ENCODE measurements around the gene TMEM129.

DNA sequence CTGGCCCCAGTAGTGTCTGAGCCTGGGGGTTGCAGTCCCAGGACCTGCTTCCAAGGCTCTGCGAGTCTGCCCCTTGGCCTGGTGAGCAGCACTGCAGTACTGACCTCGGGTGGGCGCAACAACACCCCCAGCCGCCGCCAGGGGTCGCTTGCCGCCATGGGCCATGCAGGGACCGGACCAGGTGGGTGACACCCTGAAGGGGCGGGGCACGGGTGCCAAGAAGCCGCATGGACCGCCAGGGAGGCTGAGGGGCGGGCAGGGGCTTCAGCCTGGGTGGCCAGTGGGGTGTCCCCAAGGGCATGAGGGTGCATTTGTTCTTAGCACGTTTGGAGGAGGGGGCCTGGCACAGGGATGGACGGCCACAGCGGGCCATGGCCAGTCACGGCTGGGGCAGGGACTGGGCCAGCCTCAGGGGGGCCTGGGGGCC is 25.2 kb upstream of the TMEM129 start:
- TF ChIP-seq, protein P1, sequence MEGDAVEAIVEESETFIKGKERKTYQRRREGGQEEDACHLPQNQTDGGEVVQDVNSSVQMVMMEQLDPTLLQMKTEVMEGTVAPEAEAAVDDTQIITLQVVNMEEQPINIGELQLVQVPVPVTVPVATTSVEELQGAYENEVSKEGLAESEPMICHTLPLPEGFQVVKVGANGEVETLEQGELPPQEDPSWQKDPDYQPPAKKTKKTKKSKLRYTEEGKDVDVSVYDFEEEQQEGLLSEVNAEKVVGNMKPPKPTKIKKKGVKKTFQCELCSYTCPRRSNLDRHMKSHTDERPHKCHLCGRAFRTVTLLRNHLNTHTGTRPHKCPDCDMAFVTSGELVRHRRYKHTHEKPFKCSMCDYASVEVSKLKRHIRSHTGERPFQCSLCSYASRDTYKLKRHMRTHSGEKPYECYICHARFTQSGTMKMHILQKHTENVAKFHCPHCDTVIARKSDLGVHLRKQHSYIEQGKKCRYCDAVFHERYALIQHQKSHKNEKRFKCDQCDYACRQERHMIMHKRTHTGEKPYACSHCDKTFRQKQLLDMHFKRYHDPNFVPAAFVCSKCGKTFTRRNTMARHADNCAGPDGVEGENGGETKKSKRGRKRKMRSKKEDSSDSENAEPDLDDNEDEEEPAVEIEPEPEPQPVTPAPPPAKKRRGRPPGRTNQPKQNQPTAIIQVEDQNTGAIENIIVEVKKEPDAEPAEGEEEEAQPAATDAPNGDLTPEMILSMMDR (IDR thresholded peaks at IDR 0.05) = peak; percentile 88
- TF ChIP-seq, protein P2, sequence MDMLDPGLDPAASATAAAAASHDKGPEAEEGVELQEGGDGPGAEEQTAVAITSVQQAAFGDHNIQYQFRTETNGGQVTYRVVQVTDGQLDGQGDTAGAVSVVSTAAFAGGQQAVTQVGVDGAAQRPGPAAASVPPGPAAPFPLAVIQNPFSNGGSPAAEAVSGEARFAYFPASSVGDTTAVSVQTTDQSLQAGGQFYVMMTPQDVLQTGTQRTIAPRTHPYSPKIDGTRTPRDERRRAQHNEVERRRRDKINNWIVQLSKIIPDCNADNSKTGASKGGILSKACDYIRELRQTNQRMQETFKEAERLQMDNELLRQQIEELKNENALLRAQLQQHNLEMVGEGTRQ (CRISPR knock-in tag; IDR thresholded peaks at IDR 0.05) = no peak
- no peak for TF ChIP-seq ZBTB21 (CRISPR knock-in tag; IDR thresholded peaks at IDR 0.05; ENCODE audit: borderline replicate concordance)
- TF ChIP-seq ETV6 (CRISPR knock-in tag; IDR thresholded peaks at IDR 0.05) = peak; percentile 40; the same call in 1 of the 2 replicates
- TF ChIP-seq, protein P3, sequence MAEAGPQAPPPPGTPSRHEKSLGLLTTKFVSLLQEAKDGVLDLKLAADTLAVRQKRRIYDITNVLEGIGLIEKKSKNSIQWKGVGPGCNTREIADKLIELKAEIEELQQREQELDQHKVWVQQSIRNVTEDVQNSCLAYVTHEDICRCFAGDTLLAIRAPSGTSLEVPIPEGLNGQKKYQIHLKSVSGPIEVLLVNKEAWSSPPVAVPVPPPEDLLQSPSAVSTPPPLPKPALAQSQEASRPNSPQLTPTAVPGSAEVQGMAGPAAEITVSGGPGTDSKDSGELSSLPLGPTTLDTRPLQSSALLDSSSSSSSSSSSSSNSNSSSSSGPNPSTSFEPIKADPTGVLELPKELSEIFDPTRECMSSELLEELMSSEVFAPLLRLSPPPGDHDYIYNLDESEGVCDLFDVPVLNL (CRISPR knock-in tag; IDR thresholded peaks at IDR 0.05; ENCODE audit: borderline replicate concordance, low read depth) = no peak
- TF ChIP-seq CBFB (CRISPR knock-in tag; IDR thresholded peaks at IDR 0.05; ENCODE audit: low read depth) = no peak
